Fibroblast of villous mesenchyme (primary cell): ENCODE data around the gene TIAM2. TPM values are rescaled to one million over a fixed set of nuclear protein-coding genes. Genes with fewer than 3 reads are reported as not detected.

Experiments used
- DNase-seq: peaks from one replicate; pipeline ENCODE4 v3.0.0-alpha.2; 2010; ENCODE audit warnings: low read depth
- H3K4me3 ChIP-seq: 2 replicates; pipeline ENCODE4 v1.5.1; 2011; ENCODE audit warnings: low read depth, mild to moderate bottlenecking, low read length
- total RNA-seq: library from RNA; depleted of rRNA; stranded (reverse); fragments of >200 nt; gene quantifications from 2 replicates; pipeline ENCODE4 v1.2.3, GENCODE V29; 2012
- TF ChIP-seq, protein P1 (sequence below): IDR thresholded peaks from 2 replicates; pipeline ENCODE4 v1.5.1; 2012; ENCODE audit warnings: low read depth, mild to moderate bottlenecking, low read length; ENCODE audit not compliant: insufficient read depth

TIAM2 gene
- total RNA-seq: 7.7 and 8.6 TPM in 2 replicates

DNA sequence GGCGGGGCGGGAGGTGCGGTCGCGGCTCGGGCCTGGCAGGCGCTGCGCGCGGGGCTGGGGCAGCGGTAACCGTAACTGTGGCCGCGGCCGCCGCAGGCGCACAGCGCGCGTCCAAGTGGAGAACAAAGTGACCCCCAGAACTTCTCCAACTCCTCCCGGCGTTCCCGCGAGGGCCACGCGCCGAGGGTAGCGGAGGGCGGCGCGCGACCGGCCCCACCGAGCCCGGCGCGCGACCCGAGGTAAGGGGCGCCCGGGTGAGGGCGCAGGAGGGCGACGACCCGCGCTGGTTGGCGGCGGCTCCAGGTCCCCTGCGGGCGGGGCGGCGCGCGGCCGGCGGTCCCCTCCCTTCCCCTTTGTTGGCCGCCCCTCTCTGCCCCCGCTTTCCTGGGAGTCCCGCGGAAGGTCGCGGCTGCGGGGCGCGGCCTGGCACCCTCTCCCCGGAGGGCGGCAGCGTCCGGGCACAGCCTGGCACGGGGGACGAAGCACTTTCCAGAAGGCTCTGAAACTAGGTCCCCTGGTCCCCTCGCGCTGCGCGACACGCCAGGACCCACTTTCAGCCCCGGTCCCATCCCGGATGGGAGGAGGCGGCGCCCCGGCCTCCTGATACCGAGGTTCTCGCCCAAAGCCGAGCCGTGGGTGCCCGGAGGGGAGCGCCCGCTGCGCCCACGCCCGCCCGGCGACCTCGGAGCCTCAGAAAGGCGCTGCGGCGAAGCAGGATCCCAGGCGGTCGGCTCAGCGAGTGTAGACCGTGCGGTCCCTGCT, at the start of gene TIAM2:
TIAM2 (plus strand) TSS at position 62 of the 762 bp plus-strand sequence. CDS start 133,909 bp downstream, outside the sequence.
- peak within 1 kb of the TSS; percentile 82 for H3K4me3 ChIP-seq
- TF ChIP-seq, protein P1, sequence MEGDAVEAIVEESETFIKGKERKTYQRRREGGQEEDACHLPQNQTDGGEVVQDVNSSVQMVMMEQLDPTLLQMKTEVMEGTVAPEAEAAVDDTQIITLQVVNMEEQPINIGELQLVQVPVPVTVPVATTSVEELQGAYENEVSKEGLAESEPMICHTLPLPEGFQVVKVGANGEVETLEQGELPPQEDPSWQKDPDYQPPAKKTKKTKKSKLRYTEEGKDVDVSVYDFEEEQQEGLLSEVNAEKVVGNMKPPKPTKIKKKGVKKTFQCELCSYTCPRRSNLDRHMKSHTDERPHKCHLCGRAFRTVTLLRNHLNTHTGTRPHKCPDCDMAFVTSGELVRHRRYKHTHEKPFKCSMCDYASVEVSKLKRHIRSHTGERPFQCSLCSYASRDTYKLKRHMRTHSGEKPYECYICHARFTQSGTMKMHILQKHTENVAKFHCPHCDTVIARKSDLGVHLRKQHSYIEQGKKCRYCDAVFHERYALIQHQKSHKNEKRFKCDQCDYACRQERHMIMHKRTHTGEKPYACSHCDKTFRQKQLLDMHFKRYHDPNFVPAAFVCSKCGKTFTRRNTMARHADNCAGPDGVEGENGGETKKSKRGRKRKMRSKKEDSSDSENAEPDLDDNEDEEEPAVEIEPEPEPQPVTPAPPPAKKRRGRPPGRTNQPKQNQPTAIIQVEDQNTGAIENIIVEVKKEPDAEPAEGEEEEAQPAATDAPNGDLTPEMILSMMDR: no peak
- peak; percentile 31 for DNase-seq

DNA sequence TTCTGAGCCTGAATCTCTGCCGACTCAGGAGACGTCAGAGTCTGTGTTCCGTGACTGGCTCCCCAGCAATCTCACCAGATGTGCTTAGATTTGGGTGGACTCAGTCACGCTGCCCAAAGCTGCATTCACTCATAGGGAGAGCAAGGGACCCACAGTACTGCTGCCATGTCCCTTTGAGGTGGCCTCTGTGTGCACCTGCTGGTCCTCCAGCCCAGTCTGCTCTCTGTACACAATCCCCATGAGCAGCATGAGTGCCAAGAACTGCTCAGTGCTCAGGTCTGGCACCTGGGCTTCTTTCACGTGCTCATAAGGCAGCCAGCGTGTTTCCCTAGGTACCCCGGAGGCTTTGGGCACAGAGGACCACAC, 44.2 kb upstream of the TIAM2 start:
- TF ChIP-seq, protein P1: no peak
- DNase-seq: no peak
- H3K4me3 ChIP-seq: no peak overlapping the region

DNA sequence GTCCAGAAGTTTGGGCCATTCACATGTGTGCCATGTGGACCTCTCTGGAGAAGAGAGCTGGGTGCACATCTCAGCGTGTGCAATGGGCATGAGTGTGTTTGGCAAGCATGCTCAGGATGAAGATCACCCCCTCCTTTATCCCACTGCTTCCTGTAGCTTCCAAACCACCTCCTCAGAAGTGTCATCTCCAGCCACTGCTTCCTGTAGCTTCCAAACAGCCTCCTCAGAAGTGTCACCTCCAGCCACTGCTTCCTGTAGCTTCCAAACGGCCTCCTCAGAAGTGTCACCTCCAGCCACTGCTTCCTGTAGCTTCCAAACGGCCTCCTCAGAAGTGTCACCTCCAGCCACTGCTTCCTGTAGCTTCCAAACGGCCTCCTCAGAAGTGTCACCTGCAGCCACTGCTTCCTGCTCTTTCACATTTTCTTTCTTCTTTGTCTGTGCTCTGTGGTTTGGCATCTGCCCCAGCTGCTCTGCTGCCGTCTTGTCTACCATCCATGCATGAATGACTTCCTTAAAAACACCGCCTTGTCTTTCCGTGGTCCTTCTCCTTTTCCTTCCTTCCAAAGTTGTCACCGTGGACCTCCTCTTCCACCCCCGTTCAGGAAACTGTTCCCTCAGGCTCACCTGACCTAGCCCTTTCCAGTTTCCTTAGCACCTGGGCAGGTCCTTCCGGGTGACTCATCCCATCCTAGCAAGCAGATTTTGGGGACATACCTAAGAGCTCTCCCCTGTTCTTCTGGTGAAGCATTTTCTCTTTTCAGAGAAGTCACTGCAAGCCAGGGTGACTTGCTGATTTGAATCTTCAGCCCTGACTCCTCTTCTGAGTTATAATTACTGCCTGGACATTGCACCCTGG, 43.5 kb upstream of the TIAM2 start:
- TF ChIP-seq, protein P1: no peak
- H3K4me3 ChIP-seq: no peak overlapping the region
- DNase-seq: no peak

DNA sequence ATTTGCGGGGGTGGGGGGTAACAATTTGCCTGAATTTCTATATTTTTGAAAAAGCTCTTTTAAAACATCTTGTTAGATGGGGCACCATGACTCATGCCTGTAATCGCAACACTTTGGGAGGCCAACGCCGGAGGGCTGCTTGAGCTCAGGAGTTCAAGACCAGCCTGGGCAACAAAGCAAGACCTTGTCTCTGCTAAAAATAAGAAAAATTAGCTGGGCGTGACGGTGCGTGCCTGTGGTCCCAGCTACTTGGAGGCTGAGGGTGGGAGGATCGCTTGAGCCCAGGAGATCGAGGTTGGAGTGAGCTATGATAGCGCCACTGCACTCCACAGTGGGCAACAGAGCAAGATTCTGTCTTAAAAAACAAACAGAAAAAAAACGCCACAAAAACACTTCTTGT, 41.5 kb upstream of the TIAM2 start:
- no peak overlapping the region for H3K4me3 ChIP-seq
- no peak for DNase-seq
- TF ChIP-seq, protein P1: no peak

DNA sequence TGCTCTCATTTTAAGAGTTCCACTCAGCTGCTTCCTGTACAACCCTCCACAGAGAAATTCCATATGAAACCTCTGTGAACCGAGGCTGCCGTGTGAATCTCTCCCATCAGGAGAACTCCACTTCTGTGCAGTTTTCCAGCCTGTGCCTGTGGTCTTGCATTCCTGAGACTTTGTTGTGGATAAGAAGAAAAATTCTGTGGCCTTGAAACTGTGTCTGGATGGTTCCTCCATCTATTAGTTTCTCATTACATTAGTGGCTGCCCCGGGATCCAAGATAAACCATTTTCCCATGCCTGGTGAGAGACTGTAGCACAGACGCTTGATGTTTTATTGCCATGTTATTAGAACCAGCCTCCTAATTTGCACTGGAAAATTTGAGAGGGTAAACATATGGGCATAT, 40.8 kb upstream of the TIAM2 start:
- peak; percentile 47 for DNase-seq
- TF ChIP-seq, protein P1: no peak
- H3K4me3 ChIP-seq: no peak overlapping the region

DNA sequence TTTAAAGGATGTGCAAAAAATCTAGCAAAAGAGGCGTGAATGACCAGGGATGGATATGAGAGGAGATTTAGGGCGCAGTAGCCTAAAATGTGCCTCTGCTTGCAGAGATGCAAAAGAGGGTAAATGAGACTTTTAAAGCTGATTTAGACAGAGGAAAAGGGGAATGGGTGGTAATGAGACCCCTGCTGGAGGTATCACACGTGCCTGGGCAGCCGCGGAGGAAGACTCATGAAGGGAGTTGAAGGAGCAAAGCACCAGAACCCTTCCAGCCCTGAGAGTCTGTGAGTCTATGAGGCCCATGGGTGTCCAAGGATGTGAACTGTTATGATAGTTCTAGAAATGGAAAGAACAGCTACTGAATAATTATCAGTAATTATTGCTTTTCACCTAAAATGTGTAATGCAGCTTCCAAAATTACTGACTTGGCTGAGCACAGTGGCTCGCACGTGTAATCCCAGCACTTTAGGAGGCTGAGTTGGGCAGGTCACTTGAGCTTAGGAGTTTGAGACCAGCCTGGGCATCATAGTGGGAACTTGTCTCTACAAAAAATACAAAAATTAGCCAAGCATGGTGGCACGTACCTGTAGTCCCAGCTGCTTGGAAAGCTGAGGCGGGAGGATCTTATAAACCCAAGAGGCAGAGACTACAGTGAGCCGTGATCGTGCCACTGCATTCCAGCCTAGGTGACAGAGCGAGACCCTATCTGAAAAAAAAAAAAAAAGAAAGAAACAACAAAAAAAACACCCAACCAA, 38.2 kb upstream of the TIAM2 start:
- no peak for DNase-seq
- TF ChIP-seq, protein P1: no peak
- H3K4me3 ChIP-seq: no peak overlapping the region
